Measurements from ENCODE around the gene NTRK3. TPM values are rescaled to one million over a fixed set of nuclear protein-coding genes. Genes with fewer than 3 reads are reported as not detected.

NTRK3 gene
- total RNA-seq, 2 experiments from 2014 or later, result 0.78 TPM; not detected in 1

DNA sequence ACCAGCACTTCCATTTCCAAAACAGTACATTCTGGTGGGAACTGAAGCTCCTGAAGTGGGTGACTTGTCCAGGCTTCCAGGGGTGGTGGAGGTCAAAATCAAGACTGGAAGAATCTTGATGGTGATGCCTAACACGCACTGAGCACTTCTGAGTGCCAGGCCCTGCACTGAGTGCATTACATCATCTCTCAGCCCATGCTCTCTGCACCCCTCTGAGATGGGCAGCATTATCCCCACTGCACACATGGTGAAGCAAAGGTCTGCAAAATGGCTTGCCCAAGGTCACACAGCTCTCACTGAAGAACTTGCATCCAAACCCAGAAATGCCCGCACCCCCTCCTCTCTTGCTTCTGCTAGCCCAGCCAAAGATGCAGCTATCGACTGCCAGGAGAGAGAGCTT, 36.9 kb downstream of the NTRK3 start:
- ChIA-PET CTCF (no interaction called here), POLR2A (no interaction called here)
- Mint-ChIP-seq H3K9me3 (peaks cover 2% of the 10 kb centered on the region), H3K27me3 (no peaks in the 10 kb centered on the region), H3K4me3 (no peak overlapping the region), H3K36me3 (ENCODE audit: low read depth) (no peaks in the 10 kb centered on the region), H3K4me1 (ENCODE audit: low read depth) (no peaks in the 10 kb centered on the region), H3K27ac (no peak overlapping the region)
- Histone ChIP-seq H3K4me1 (ENCODE audit: insufficient read depth, low read length) (no peaks in the 10 kb centered on the region), H3K4me3 (ENCODE audit: low read length) (no peak overlapping the region), H3K36me3 (ENCODE audit: insufficient read depth, low read length) (no peaks in the 10 kb centered on the region), H3K9me3 (ENCODE audit: control insufficient read depth in 1 of 2, insufficient read depth in 1 of 2, low read length in 2 of 2) (peaks cover 0 to 10% of the 10 kb centered on the region in 2 experiments), H3K27ac (ENCODE audit: low read depth in 1 of 2, low read length in 2 of 2) (no peak overlapping the region), H3K27me3 (ENCODE audit: control insufficient read depth in 1 of 2, insufficient read depth in 2 of 2, low read length in 2 of 2) (no peaks in the 10 kb centered on the region)
- no peak for DNase-seq
- ATAC-seq (ENCODE audit: poor library complexity), result no peak
- intact Hi-C loops (cut with DNase I, micrococcal nuclease), result no loop called here
- TF ChIP-seq, protein P1, sequence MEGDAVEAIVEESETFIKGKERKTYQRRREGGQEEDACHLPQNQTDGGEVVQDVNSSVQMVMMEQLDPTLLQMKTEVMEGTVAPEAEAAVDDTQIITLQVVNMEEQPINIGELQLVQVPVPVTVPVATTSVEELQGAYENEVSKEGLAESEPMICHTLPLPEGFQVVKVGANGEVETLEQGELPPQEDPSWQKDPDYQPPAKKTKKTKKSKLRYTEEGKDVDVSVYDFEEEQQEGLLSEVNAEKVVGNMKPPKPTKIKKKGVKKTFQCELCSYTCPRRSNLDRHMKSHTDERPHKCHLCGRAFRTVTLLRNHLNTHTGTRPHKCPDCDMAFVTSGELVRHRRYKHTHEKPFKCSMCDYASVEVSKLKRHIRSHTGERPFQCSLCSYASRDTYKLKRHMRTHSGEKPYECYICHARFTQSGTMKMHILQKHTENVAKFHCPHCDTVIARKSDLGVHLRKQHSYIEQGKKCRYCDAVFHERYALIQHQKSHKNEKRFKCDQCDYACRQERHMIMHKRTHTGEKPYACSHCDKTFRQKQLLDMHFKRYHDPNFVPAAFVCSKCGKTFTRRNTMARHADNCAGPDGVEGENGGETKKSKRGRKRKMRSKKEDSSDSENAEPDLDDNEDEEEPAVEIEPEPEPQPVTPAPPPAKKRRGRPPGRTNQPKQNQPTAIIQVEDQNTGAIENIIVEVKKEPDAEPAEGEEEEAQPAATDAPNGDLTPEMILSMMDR (IDR thresholded peaks at IDR 0.05), result no peak

DNA sequence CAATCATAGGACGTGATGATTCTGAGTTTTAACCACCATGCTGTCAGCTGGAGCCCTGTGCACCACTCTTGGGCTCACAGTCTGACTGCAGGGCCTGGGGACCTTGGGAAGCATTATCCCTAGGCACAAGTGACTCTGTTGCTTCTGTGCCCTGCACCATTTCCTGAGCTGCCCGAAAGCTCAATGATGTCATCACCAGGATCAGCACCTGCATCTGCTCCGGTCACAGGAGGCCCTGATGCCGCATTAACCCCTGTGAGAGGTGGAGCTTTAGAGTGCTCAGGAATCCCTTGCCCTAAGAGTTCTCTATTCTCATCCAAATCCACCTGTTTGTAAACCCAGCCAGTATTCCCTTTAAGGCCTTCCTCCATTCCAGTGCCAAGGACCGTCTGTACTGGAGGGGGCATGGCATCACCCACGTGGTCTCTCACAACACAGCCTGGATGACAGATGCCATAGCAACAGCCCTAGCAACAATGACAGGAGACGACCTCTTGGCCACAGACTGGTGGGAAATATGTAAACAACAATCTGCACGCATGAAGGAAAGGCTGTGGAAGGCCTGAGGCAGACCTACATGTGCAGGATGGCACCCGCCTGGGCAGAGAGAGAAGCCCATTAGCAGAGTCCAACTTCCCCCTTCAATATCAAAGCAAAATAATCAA, 37.9 kb downstream of the NTRK3 start:
- H3K9me3 Mint-ChIP-seq, result peaks cover 2% of the 10 kb centered on the region
- H3K4me3 Mint-ChIP-seq, result no peak overlapping the region
- peaks cover 0 to 10% of the 10 kb centered on the region in 2 experiments for H3K9me3 ChIP-seq (ENCODE audit: control insufficient read depth in 1 of 2, insufficient read depth in 1 of 2, low read length in 2 of 2)
- no peaks in the 10 kb centered on the region for H3K36me3 ChIP-seq (ENCODE audit: insufficient read depth, low read length)
- no peak overlapping the region for H3K4me3 ChIP-seq (ENCODE audit: low read length)
- ChIA-PET POLR2A (no interaction called here), CTCF (no interaction called here)
- H3K36me3 Mint-ChIP-seq (ENCODE audit: low read depth), result no peaks in the 10 kb centered on the region
- H3K27ac ChIP-seq (ENCODE audit: low read depth in 1 of 2, low read length in 2 of 2), result no peak overlapping the region
- H3K4me1 Mint-ChIP-seq (ENCODE audit: low read depth), result no peaks in the 10 kb centered on the region
- no peaks in the 10 kb centered on the region for H3K27me3 Mint-ChIP-seq
- ATAC-seq (ENCODE audit: poor library complexity) (no peak), DNase-seq (no peak)
- intact Hi-C loops (cut with DNase I, micrococcal nuclease), result no loop called here
- no peaks in the 10 kb centered on the region for H3K4me1 ChIP-seq (ENCODE audit: insufficient read depth, low read length)
- no peak overlapping the region for H3K27ac Mint-ChIP-seq
- H3K27me3 ChIP-seq (ENCODE audit: control insufficient read depth in 1 of 2, insufficient read depth in 2 of 2, low read length in 2 of 2), result no peaks in the 10 kb centered on the region
- TF ChIP-seq, protein P1 (IDR thresholded peaks at IDR 0.05), result no peak

DNA sequence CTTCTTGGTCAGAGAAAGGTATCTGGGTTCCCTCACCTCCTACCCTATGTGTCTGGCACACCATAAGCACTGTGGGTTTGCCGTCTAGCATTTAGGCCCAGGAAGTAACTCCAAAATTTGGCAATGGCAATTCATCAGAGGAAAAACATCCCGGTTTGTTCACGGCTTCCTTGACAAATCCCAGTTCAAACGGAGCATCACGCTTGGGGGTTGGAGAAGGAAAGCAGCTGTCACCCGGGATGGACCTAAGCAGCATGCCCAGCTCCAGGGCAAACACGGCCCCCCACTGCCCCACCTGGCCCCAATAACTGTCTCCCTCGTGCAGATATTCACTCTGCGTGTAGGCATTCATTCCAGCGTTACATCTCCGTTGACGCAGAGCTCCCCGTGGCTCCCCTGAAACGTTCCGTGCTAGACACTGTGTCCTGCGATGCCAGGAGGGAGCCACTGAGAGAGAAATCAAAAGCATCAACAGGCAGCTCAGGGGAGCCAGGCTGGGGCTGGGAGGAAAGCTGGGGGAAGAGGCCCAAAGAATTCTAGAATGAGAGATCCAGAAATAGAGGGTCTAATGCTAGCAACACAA, 41.4 kb downstream of the NTRK3 start:
- Mint-ChIP-seq H3K4me1 (ENCODE audit: low read depth) (no peaks in the 10 kb centered on the region), H3K27me3 (no peaks in the 10 kb centered on the region), H3K36me3 (ENCODE audit: low read depth) (no peaks in the 10 kb centered on the region), H3K27ac (no peak overlapping the region), H3K9me3 (peaks cover 2% of the 10 kb centered on the region), H3K4me3 (no peak overlapping the region)
- H3K4me1 ChIP-seq (ENCODE audit: insufficient read depth, low read length), result no peaks in the 10 kb centered on the region
- ATAC-seq (ENCODE audit: poor library complexity) (no peak), DNase-seq (no peak)
- peaks cover 0 to 4% of the 10 kb centered on the region in 2 experiments for H3K9me3 ChIP-seq (ENCODE audit: control insufficient read depth in 1 of 2, insufficient read depth in 1 of 2, low read length in 2 of 2)
- H3K4me3 ChIP-seq (ENCODE audit: low read length), result no peak overlapping the region
- no peaks in the 10 kb centered on the region for H3K27me3 ChIP-seq (ENCODE audit: control insufficient read depth in 1 of 2, insufficient read depth in 2 of 2, low read length in 2 of 2)
- ChIA-PET CTCF (no interaction called here), POLR2A (no interaction called here)
- no peaks in the 10 kb centered on the region for H3K36me3 ChIP-seq (ENCODE audit: insufficient read depth, low read length)
- TF ChIP-seq, protein P1 (IDR thresholded peaks at IDR 0.05), result no peak
- H3K27ac ChIP-seq (ENCODE audit: low read depth in 1 of 2, low read length in 2 of 2), result no peak overlapping the region
- intact Hi-C loops (cut with DNase I, micrococcal nuclease), result no loop called here

Measured in CD4-positive, alpha-beta T cell (primary cell).